Mesodermal cell (in vitro differentiated cells): ENCODE data around the gene ACO2. TPM values are rescaled to one million over a fixed set of nuclear protein-coding genes. Genes with fewer than 3 reads are reported as not detected.
A peak's percentile ranks its signal among the peaks of the same experiment; 100 is the strongest.
"Not testable (repeated sequence)": the region's sequence is repeated elsewhere in the genome, so short reads cannot be mapped to it uniquely, and the experiment has no call there.

Experiments
- H3K27ac ChIP-seq: 2 replicates; pipeline ENCODE4 v1.7.0; 2013; ENCODE audit warnings: mild to moderate bottlenecking, low read depth, low read length, moderate library complexity; ENCODE audit not compliant: severe bottlenecking
- H3K36me3 ChIP-seq: 2 replicates; pipeline ENCODE4 v1.7.1; 2013; ENCODE audit warnings: mild to moderate bottlenecking, low read length, moderate library complexity; ENCODE audit not compliant: control insufficient read depth, insufficient read depth
- H3K4me1 ChIP-seq: one replicate; pipeline ENCODE4 v1.7.1; 2013; ENCODE audit warnings: mild to moderate bottlenecking, low read length; ENCODE audit not compliant: insufficient read depth, control insufficient read depth, poor library complexity, severe bottlenecking
- H3K4me3 ChIP-seq: 2 replicates; pipeline ENCODE4 v1.7.0; 2013; ENCODE audit warnings: low read length, control low read depth, mild to moderate bottlenecking; ENCODE audit not compliant: insufficient read depth, poor library complexity, severe bottlenecking; ENCODE audit errors: extremely low read depth
- H3K9me3 ChIP-seq: 2 replicates; pipeline ENCODE4 v1.7.1; 2013; ENCODE audit warnings: mild to moderate bottlenecking, low read length, moderate library complexity; ENCODE audit not compliant: control insufficient read depth
- WGBS, 2 experiments: methylation state at CpG; one replicate each; pipeline ENCODE4 v1.1.5; 2013; ENCODE audit warnings: missing lambda C conversion rate in 2 of 2; ENCODE audit not compliant: insufficient coverage in 2 of 2; 5-methylcytosine and 5-hydroxymethylcytosine counted together
- polyA plus RNA-seq, 2 experiments: library from polyadenylated mRNA; stranded (reverse); fragments of 50-300 nt; gene quantifications; one replicate each; pipeline ENCODE4 v1.2.3, GENCODE V29; 2013

ACO2 gene
- 65.1 TPM for polyA plus RNA-seq (2013, experiment 1 of 2)
- 64.4 TPM for polyA plus RNA-seq (2013, experiment 2 of 2)

DNA sequence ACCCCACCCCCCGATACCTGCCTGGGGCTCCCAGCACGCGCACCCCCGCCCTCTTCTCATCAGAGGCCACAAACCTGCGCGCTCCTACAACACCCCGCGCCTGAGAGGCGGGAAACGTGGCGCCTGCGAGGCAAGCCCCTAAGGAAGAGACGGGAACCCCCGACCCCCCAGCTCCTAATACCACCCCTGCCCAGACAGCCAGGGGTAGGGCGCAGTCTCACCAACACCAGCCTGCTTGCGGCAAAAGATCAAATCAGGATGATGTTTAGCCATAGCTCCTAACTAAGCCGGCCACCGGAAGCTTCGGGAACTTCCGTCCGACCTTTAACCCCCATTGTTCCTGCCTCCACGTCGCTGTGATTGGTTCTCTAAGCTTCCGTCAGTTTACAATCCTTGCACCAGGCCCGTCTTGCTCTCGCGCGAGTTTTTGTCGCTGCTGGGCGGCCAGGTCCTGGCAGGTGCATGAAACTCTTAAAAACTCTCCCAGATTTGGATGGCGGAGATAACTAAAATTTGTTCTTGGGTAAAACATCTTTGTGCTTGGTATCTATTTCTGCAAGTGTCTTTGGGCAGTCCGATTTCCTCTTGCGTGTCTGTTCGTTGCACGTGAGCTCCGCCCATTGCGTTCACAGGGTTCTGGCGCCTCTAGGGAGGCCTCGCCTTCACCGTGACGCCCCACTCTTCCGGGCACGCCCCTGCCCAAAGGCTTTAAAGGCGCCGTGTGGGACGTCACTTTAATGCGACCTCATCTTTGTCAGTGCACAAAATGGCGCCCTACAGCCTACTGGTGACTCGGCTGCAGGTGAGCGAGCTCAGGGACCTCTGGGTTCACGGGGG lies at the start of gene ACO2, which contains the start of gene PHF5A:
ACO2 (plus strand) TSS at position 737 of the 837 bp plus-strand sequence; CDS start at position 767, 30 bp downstream.
PHF5A (minus strand) TSS at position 312 of the 837 bp plus-strand sequence; CDS start at position 273, 39 bp downstream.
- Histone ChIP-seq H3K36me3 (peaks cover 42% of the 10 kb centered on the region), H3K27ac (peak within 1 kb of the TSS; percentile 98), H3K4me3 (peak within 1 kb of the TSS; percentile 83), H3K4me1 (peaks cover 4% of the 10 kb centered on the region), H3K9me3 (no peaks in the 10 kb centered on the region)
- 0 to 1% methylated on average over 34 to 38 of the region's 51 CpGs for WGBS, 2 experiments

GRCh38 chr22:41425660-41426365 lies 43.1 kb upstream of the ACO2 start:
- H3K4me1 ChIP-seq = no peaks in the 10 kb centered on the region
- WGBS, 2 experiments = 92 to 95% methylated on average over 4 to 5 of the region's 9 CpGs
- no peak overlapping the region for H3K27ac ChIP-seq
- H3K36me3 ChIP-seq = peaks cover 12% of the 10 kb centered on the region
- no peak overlapping the region for H3K4me3 ChIP-seq
- H3K9me3 ChIP-seq = no peaks in the 10 kb centered on the region

DNA sequence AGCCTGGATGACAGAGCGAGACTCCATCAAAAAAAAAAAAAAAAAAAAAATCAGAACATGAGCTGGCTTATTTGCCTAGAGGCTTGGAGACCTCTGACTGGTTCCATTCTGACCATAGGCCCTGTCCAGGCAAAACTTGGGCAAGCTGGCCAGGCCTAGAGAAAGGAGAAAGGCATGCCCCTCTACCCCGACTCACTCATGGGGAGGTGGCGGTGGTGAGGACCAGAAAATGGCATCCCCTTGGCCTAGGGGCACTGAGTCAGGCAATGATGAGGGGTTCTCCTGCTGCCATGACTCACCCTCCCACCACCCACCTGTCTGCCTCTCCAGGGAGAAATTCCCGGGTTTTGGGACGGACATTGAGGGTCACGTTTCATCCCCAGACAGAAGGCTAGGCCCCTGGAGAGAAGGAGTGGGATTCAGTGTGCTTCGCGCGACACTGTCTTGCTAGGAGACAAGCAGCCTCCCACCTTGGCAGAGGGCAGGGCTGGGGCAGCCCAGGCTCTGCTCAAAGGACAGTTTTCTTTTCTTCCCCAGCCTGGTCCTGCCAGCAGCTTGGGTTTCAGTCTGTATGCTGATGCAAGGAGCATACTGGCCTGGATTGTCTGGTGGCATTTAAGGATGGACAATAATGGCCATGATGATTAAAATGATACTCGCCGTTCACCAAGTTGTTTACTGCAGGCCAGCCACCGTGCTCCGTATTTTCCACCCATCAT lies 39.5 kb upstream of the ACO2 start:
- H3K36me3 ChIP-seq = peaks cover 23% of the 10 kb centered on the region
- H3K4me3 ChIP-seq = no peak overlapping the region
- H3K27ac ChIP-seq = peak overlapping the region; percentile 41
- no peaks in the 10 kb centered on the region for H3K9me3 ChIP-seq
- no peaks in the 10 kb centered on the region for H3K4me1 ChIP-seq
- 83 to 91% methylated on average over 9 to 11 of the region's 13 CpGs for WGBS, 2 experiments

GRCh38 chr22:41429951-41430332 lies 39.0 kb upstream of the ACO2 start:
- no peak overlapping the region for H3K4me3 ChIP-seq
- H3K4me1 ChIP-seq = no peaks in the 10 kb centered on the region
- peaks cover 29% of the 10 kb centered on the region for H3K36me3 ChIP-seq
- 79 to 100% methylated on average over 4 to 5 of the region's 8 CpGs for WGBS, 2 experiments
- H3K27ac ChIP-seq = no peak overlapping the region
- no peaks in the 10 kb centered on the region for H3K9me3 ChIP-seq

DNA sequence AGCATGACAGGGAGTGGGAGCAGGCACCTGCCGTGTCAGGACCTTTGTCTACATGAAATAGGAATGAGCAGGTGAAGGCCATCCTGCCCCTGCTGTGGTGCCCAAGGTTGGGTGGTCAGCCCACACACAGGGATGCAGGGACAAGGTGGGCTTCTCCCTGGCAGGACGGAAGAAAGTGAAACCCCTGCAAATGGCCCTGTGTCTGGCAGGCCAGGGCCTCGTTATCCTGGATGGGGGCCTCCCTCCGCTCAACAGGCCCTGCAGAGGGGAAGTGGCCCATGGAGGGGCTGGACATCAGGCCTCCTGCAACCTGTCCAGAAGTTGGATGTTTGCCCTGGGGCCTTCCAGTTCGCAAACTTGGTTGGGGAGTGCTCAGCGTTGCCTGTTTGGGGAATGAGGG lies 37.3 kb upstream of the ACO2 start:
- Histone ChIP-seq H3K4me1 (no peaks in the 10 kb centered on the region), H3K9me3 (no peaks in the 10 kb centered on the region), H3K27ac (no peak overlapping the region), H3K4me3 (no peak overlapping the region), H3K36me3 (peaks cover 46% of the 10 kb centered on the region)
- 90 to 95% methylated on average over 4 of the region's 6 CpGs for WGBS, 2 experiments

GRCh38 chr22:41433480-41433879 lies 35.4 kb upstream of the ACO2 start:
- H3K36me3 ChIP-seq = peaks cover 61% of the 10 kb centered on the region
- H3K9me3 ChIP-seq, H3K4me3 ChIP-seq, H3K27ac ChIP-seq, H3K4me1 ChIP-seq: not testable (repeated sequence)
- no CpG with 5 or more reads among the region's 1 CpG for WGBS, 2 experiments

DNA sequence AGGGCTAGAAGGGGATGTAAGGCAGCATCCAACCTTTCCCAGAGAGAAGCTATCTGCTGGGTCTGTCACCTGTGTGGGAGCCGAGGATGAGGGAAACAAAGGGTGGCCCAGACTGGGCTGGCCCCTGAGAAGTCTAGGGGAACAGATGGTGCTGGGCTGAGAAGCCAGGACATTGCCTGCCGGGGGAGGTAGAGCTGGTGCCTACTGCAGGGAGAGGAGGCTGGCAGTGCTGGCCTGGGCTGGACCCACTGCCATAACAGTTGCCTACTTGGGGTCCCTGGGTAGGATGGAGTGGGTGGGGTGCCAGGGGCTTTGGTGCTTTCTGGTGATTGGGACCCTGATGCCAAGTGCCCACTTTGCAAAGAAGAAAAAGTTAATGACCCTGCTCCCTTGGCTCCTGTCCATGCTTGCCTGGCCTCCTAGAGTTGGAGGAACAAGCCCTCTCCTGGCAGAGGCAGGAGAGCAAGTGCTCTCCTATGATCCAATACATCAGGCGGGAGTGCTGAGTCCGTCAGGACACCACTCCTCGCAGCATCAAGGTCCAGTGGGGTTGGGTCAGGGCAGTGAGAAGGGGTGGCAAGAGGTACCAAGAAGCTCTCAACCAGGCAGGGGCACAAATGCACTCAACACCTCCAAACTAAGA lies 34.4 kb upstream of the ACO2 start:
- not testable (repeated sequence) for H3K4me3 ChIP-seq, H3K27ac ChIP-seq, H3K9me3 ChIP-seq, H3K4me1 ChIP-seq
- 82 to 100% methylated on average over 1 of the region's 5 CpGs for WGBS, 2 experiments
- H3K36me3 ChIP-seq = peaks cover 66% of the 10 kb centered on the region

DNA sequence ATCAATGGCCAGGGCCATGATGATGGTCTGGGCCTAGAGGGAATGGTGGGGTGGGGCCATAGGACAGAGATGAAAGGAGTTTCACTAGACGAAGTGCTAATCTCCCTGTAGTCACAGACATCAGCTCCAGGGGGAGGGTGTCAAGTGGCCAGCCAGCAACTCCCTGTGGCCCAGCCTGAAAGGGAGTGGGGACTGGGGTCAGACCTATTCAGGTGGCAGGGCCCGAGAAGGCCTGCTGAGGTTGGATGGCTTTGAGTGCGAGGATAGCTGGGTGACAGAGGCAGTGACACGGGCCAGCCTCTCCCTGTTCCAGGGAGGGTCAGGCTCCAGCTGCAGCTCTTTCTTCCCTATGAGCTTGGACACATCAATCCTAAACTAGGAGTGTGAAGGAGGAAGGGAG lies 33.4 kb upstream of the ACO2 start:
- peaks cover 76% of the 10 kb centered on the region for H3K36me3 ChIP-seq
- H3K4me3 ChIP-seq = no peak overlapping the region
- 91 to 96% methylated on average over 3 to 4 of the region's 4 CpGs for WGBS, 2 experiments
- H3K4me1 ChIP-seq = peaks cover 7% of the 10 kb centered on the region
- H3K9me3 ChIP-seq = no peaks in the 10 kb centered on the region
- no peak overlapping the region for H3K27ac ChIP-seq

DNA sequence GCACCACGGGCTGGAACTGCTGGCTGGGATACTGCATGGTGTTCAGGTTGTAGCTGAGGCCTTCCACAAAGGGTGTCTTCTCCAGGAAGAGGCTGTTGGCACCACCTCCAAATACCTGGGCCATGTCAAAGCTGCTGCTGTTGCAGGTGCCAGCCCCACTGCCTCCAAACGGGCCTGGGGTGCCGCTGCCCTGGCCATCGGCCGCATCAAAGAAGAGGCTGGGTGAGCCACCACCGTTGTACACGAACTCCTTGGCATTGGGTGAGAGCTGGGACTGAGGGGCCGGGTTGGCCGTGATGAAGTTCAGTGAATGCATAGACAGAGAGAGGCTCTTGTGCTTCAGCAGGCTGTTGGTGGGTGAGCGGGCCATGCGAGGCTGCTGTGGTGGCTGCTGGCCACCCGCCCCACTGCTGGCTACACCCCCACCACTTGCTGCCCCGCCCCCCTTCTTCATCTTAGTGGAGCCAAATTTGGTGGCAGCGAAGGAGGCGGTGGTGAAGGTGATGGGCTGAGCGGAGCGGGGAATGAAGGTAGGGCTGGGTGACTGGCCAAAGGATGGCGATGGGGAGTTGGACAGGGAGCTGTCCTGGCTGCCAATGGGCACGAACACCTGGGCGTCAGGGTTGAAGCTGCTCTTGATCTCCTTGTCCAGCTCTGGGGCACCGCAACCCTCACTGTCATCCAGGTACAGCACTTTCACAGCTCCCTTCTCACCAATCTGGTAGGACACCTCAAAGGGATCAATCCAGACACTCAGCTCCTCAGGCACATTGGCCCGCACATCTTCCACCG lies 32.4 kb upstream of the ACO2 start:
- Histone ChIP-seq H3K4me3 (no peak overlapping the region), H3K4me1 (peaks cover 7% of the 10 kb centered on the region), H3K36me3 (peaks cover 84% of the 10 kb centered on the region), H3K27ac (no peak overlapping the region), H3K9me3 (no peaks in the 10 kb centered on the region)
- WGBS, 2 experiments = 89 to 90% methylated on average over 18 of the region's 23 CpGs
